Ishikawa (cell line): ENCODE results near the gene SLC25A53.

ENCODE experiments used
- CEBPB ChIP-seq: IDR thresholded peaks from 2 replicates; pipeline ENCODE4 v1.6.1; 2012
- CREB1 ChIP-seq: IDR thresholded peaks from 2 replicates; pipeline ENCODE4 v1.6.1; 2012; ENCODE audit warnings: low read depth
- EP300 ChIP-seq: IDR thresholded peaks from 2 replicates; pipeline ENCODE4 v1.6.1; 2012; ENCODE audit warnings: borderline replicate concordance
- FOXM1 ChIP-seq: IDR thresholded peaks from 2 replicates; pipeline ENCODE4 v1.6.1; 2012; ENCODE audit warnings: low read depth, borderline replicate concordance
- MAX ChIP-seq: IDR thresholded peaks from 2 replicates; pipeline ENCODE4 v1.6.1; 2012
- NFIC ChIP-seq: IDR thresholded peaks from 2 replicates; pipeline ENCODE4 v1.6.1; 2012
- REST ChIP-seq: IDR thresholded peaks from 2 replicates; pipeline ENCODE4 v1.6.1; 2012; ENCODE audit warnings: low read depth, mild to moderate bottlenecking
- TAF1 ChIP-seq: IDR thresholded peaks from 2 replicates; pipeline ENCODE4 v1.6.1; 2012; ENCODE audit warnings: low read depth, mild to moderate bottlenecking
- USF1 ChIP-seq: IDR thresholded peaks from 2 replicates; pipeline ENCODE4 v1.6.1; 2012
- YY1 ChIP-seq: IDR thresholded peaks from 2 replicates; pipeline ENCODE4 v1.6.1; 2012; ENCODE audit warnings: low read depth
- ZBTB7A ChIP-seq: IDR thresholded peaks from 2 replicates; pipeline ENCODE4 v1.6.1; 2012; ENCODE audit warnings: low read depth

GRCh38 chrX:104156630-104157529 is at the start of gene SLC25A53:
- no peak for TF ChIP-seq REST
- TF ChIP-seq MAX: 0 out of 2 replicates have a peak, but pooled peaks have one; percentile 20
- TF ChIP-seq YY1: peak; percentile 90
- no peak for TF ChIP-seq CEBPB
- TF ChIP-seq CREB1: peak; percentile 75
- TF ChIP-seq FOXM1: no peak
- no peak for TF ChIP-seq NFIC
- TF ChIP-seq TAF1: peak; percentile 62; the same call in 1 of the 2 replicates
- TF ChIP-seq USF1: 0 out of 2 replicates have a peak, but pooled peaks have one; percentile 14
- TF ChIP-seq ZBTB7A: no peak
- TF ChIP-seq EP300: no peak
